ENCODE results near the gene PLSCR1.
"Not testable (repeated sequence)": the region's sequence is repeated elsewhere in the genome, so short reads cannot be mapped to it uniquely, and the experiment has no call there.

PLSCR1 gene

GRCh38 chr3:146511402-146512134, 32.8 kb downstream of the PLSCR1 start:
- DNase-seq = no peak

- DNase-seq = no peak
Measured at GRCh38 chr3:146507331-146508120, 36.9 kb downstream of the PLSCR1 start.

- DNase-seq = no peak
Measured at GRCh38 chr3:146505516-146505915, 38.9 kb downstream of the PLSCR1 start.

GRCh38 chr3:146504498-146505197, 39.8 kb downstream of the PLSCR1 start:
- no peak for DNase-seq

GRCh38 chr3:146503461-146504202, 40.8 kb downstream of the PLSCR1 start:
- no peak for DNase-seq

GRCh38 chr3:146502887-146503460, 41.4 kb downstream of the PLSCR1 start:
- no peak for DNase-seq

GRCh38 chr3:146501752-146502151, 42.7 kb downstream of the PLSCR1 start:
- DNase-seq = no peak

DNA sequence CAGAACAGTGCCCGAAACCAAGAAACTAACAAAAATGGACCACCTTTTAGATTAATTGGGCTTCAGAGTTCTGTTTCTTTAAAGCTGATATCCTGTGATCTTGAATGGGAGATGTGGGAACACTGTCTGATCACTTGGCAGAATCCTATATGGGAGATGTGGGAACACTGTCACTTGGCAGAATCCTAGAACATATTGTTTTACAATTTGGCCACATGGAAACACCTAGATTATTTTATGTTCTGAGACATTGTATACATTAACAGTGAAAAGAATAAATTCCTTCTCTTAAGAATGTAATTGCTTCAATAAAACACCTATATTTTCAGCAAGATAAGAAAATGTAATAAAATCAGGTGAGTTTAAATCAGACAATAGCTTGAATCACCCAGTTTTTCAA, 44.7 kb downstream of the PLSCR1 start:
- no peak for DNase-seq

- peak; percentile 8 for DNase-seq
Measured at GRCh38 chr3:146498002-146498736, 46.2 kb downstream of the PLSCR1 start.

GRCh38 chr3:146497145-146497843, 47.1 kb downstream of the PLSCR1 start:
- not testable (repeated sequence) for DNase-seq

- DNase-seq = no peak
Measured at GRCh38 chr3:146496726-146497125, 47.7 kb downstream of the PLSCR1 start.

DNA sequence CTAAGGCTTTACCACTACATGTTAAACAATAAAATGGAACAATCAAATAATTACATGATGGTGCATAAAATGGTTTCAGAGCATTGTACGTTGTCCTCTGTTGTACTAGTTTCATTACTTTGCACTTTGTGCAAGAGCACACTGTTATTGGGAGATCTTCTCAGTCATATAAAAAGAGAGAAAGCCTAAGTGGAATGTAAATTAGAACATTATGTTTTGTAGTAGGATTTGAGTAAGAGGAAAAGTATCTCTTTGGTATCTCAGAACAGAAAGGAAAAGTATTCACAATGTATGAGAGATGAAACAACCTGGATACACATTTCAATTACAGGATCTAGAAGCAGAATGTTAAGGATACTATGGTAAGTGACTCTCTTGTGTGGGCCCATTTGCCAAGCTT, 48.2 kb downstream of the PLSCR1 start:
- no peak for DNase-seq

DNA sequence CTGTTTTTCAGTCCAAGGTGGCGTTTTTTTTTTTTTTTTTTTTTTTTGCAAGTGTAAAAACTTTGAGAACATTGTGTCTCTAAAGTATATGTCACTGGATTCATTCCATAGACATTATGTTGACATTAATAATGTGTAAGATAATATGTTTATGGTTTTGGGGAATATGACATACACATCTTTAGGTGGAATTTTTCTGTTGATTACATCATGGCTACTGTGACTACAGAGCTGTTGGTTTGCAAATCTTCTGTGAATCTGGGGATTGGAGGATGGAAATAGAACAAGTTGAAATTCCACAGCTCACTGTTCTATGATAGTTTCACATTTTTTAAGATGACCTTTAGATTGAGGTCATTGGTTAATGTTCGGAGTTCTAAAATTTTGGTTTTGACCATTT, 50.6 kb downstream of the PLSCR1 start:
- DNase-seq = no peak

DNA sequence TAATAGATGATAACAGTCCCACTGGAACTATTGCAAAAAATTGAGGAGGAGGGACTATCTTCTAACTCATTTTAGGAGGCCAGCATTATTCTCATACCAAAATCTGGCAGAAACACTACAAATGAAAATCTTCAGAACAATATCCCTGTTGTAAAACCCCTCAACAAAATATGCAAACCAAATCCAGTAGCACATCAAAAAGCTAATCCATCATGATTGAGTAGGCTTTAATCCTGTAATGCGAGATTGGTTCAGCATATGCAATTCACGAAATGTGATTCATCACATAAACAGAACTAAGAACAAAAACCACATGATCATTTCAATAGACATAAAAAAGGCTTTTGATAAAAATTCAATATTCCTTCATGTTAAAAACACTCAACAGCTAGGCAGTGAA, 51.2 kb downstream of the PLSCR1 start:
- no peak for DNase-seq

GRCh38 chr3:146491303-146491702, 53.1 kb downstream of the PLSCR1 start:
- DNase-seq = no peak

- no peak for DNase-seq
Measured at GRCh38 chr3:146485297-146485696, 59.1 kb downstream of the PLSCR1 start.

GRCh38 chr3:146476094-146476740, 68.2 kb downstream of the PLSCR1 start:
- DNase-seq = no peak

DNA sequence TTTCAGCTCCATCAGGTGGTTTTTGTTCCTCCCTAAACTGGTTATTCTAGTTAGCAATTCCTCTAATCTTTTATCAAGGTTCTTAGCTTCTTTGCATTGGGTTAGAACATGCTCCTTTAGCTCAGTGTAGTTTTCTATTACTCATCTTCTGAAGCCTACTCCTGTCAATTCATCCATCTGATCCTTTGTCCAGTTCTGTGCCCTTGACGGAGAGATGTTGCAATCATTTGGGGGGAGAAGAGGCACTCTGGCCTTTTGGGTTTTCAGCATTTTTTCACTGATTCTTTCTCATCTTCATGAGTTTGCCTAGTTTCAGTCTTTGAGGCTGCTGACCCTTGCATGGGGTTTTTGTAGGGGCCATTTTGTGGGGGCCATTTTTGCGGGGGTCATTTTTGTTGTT, 69.4 kb downstream of the PLSCR1 start:
- DNase-seq = not testable (repeated sequence)

- no peak for DNase-seq
Measured at GRCh38 chr3:146473726-146474125, 70.7 kb downstream of the PLSCR1 start.

DNA sequence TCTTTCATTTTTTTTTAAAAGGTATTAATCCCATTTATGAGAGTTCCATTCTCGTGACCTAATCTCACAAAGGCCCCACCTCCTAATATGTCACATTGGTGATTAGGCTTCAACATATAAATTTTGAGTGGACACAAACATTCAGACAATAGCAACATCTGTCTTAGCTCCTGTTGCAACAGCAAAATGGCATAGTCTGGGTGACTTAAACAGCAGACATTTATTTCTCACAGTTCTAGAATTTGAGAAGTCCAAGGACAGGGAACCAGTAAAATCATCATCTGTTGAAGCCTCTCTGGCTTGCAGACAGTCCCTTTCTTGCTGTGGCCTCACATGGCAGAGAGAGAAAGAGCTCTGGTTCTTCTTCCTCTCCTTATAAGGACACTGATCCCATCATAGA, 71.8 kb downstream of the PLSCR1 start:
- no peak for DNase-seq

GRCh38 chr3:146471012-146471411, 73.4 kb downstream of the PLSCR1 start:
- DNase-seq = no peak
